NT2/D1 (cell line): Measurements from ENCODE around the gene SRCIN1.

Source experiments
- SUZ12 ChIP-seq: IDR thresholded peaks from 2 replicates; pipeline ENCODE4 v1.6.1; 2011; ENCODE audit not compliant: insufficient read length, insufficient read depth; ENCODE audit errors: extremely low read depth
- ZNF274 ChIP-seq: IDR thresholded peaks from 2 replicates; pipeline ENCODE4 v1.6.1; 2011; ENCODE audit warnings: mild to moderate bottlenecking, low read depth, low read length

DNA sequence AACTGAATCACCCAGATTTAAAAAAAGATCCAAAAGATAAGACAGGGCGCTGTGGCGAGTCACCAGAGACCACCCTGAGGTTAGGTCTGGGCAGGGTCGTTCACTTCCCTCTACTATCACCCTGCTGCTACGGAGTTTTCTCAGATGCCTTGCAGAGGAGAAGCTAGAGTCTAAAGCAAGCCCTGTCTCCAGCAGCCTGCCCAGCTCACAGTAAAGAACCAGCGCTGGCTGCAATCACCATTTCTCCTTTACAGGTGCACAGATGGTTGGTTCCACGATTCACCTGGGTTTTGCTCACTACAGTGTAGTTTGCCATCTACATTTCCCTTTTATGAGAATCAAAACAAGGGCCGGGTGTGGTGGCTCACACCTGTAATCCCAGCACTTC lies 71.3 kb downstream of the SRCIN1 start:
- TF ChIP-seq ZNF274 (no peak), SUZ12 (no peak)
